ENCODE results near the gene DFFB.

- TF ChIP-seq POLR2A (IDR thresholded peaks at IDR 0.05): no peak
- TF ChIP-seq CTCF (IDR thresholded peaks at IDR 0.05): no peak
Measured at GRCh38 chr1:3884966-3885365, 27.7 kb downstream of the DFFB start.

Measured in esophagus squamous epithelium (tissue), 4 donors.